HepG2 (cell line): ENCODE data around the gene H2AZ1. TPM values are rescaled to one million over a fixed set of nuclear protein-coding genes. Genes with fewer than 3 reads are reported as not detected.

Experiments used
- DR1 ChIP-seq: sonication (generic); formaldehyde crosslinking; IDR thresholded peaks from 2 replicates; pipeline ENCODE4 v1.8.0; 2021; ENCODE audit warnings: mild to moderate bottlenecking, missing genetic modification reagents, inconsistent platforms
- ELF1 ChIP-seq: sonication (generic); formaldehyde crosslinking; IDR thresholded peaks from 2 replicates; pipeline ENCODE4 v1.4.0; 2020; ENCODE audit warnings: missing genetic modification reagents
- GZF1 ChIP-seq: sonication (generic); formaldehyde crosslinking; IDR thresholded peaks from 2 replicates; pipeline ENCODE4 v1.5.1; 2020; ENCODE audit warnings: mild to moderate bottlenecking, missing genetic modification reagents
- HNF4A ChIP-seq: sonication (generic); formaldehyde crosslinking; IDR thresholded peaks from 2 replicates; pipeline ENCODE4 v1.4.0; 2020; ENCODE audit warnings: missing genetic modification reagents
- KDM6A ChIP-seq: IDR thresholded peaks from 2 replicates; pipeline ENCODE4 v1.6.1; 2016; ENCODE audit warnings: low read depth
- MIER2 ChIP-seq: IDR thresholded peaks from 2 replicates; pipeline ENCODE4 v1.6.1; 2016; ENCODE audit warnings: missing biosample characterization, missing genetic modification reagents
- MTA3 ChIP-seq: sonication (generic); formaldehyde crosslinking; IDR thresholded peaks from 2 replicates; pipeline ENCODE4 v1.4.0; 2020; ENCODE audit warnings: missing genetic modification reagents
- NONO ChIP-seq, 2 experiments: fragments of 450-650 bp in 1 of 2; sonication (generic) in 1 of 2; formaldehyde crosslinking in 1 of 2; IDR thresholded peaks in 1 of 2; conservative IDR thresholded peaks in 1 of 2; 2 replicates each; pipeline versions ENCODE4 v1.6.1 to v1.8.0; 2017 to 2022; ENCODE audit warnings: mild to moderate bottlenecking in 1 of 2, missing genetic modification reagents in 1 of 2, moderate library complexity in 1 of 2
- PRMT3 ChIP-seq: sonication (generic); formaldehyde crosslinking; IDR thresholded peaks from 2 replicates; pipeline ENCODE4 v1.8.1; 2022; ENCODE audit warnings: low read depth, mild to moderate bottlenecking, moderate library complexity, missing genetic modification reagents, borderline replicate concordance
- RFX3 ChIP-seq: IDR thresholded peaks from 2 replicates; pipeline ENCODE4 v1.6.1; 2016; ENCODE audit warnings: missing biosample characterization, missing genetic modification reagents
- SALL2 ChIP-seq: sonication (generic); formaldehyde crosslinking; IDR thresholded peaks from 2 replicates; pipeline ENCODE4 v1.8.1; 2023; ENCODE audit warnings: mild to moderate bottlenecking, missing genetic modification reagents, inconsistent platforms
- SCMH1 ChIP-seq: sonication (generic); formaldehyde crosslinking; IDR thresholded peaks from 2 replicates; pipeline ENCODE4 v1.9.0; 2021; ENCODE audit warnings: missing genetic modification reagents, mild to moderate bottlenecking, borderline replicate concordance
- TOPORS ChIP-seq: sonication (generic); formaldehyde crosslinking; IDR thresholded peaks from 2 replicates; pipeline ENCODE4 v1.8.0; 2023; ENCODE audit warnings: mild to moderate bottlenecking, missing genetic modification reagents
- ZBTB7A ChIP-seq: sonication (generic); formaldehyde crosslinking; IDR thresholded peaks from 2 replicates; pipeline ENCODE4 v1.8.0; 2022; ENCODE audit warnings: mild to moderate bottlenecking, missing genetic modification reagents
- ZFP90 ChIP-seq: sonication (generic); formaldehyde crosslinking; IDR thresholded peaks from 2 replicates; pipeline ENCODE4 v1.8.0; 2022; ENCODE audit warnings: missing genetic modification reagents, mild to moderate bottlenecking, inconsistent platforms, borderline replicate concordance
- ZKSCAN1 ChIP-seq: fragments of 150-350 bp; IDR thresholded peaks from 2 replicates; pipeline ENCODE4 v1.6.1; 2014; ENCODE audit warnings: low read length
- ZNF333 ChIP-seq: sonication (generic); formaldehyde crosslinking; IDR thresholded peaks from 2 replicates; pipeline ENCODE4 v1.4.0; 2020; ENCODE audit warnings: mild to moderate bottlenecking, missing genetic modification reagents, borderline replicate concordance
- ZNF33B ChIP-seq: sonication (generic); formaldehyde crosslinking; IDR thresholded peaks from 2 replicates; pipeline ENCODE4 v1.5.1; 2020; ENCODE audit warnings: mild to moderate bottlenecking, missing genetic modification reagents
- ZNF777 ChIP-seq: sonication (generic); formaldehyde crosslinking; IDR thresholded peaks from 2 replicates; pipeline ENCODE4 v1.4.0; 2020; ENCODE audit warnings: missing genetic modification reagents
- ZNF816 ChIP-seq: sonication (generic); formaldehyde crosslinking; IDR thresholded peaks from 2 replicates; pipeline ENCODE4 v1.8.0; 2022; ENCODE audit warnings: missing genetic modification reagents, mild to moderate bottlenecking, borderline replicate concordance
- ZNF879 ChIP-seq: sonication (generic); formaldehyde crosslinking; IDR thresholded peaks from 2 replicates; pipeline ENCODE4 v1.8.1; 2023; ENCODE audit warnings: missing genetic modification reagents
- polyA plus RNA-seq, 8 experiments: library from polyadenylated mRNA; depleted of rRNA in 3 of 8; stranded (reverse) in 7 of 8; unstranded in 1 of 8; fragments of >200 nt; fragmentation: Illumina TruSeq in 4 of 8; extraction: Trizol in 4 of 8; gene quantifications; 2 replicates each; pipeline versions ENCODE4 v1.2.1 to v1.2.3, GENCODE V29; 2011 to 2016; ENCODE audit warnings: low read depth in 4 of 8, missing spikeins in 1 of 8, mixed read lengths in 1 of 8; ENCODE audit not compliant: insufficient read depth in 1 of 8
- total RNA-seq, 5 experiments: library from RNA; depleted of rRNA; stranded (reverse); fragments of >200 nt; fragmentation: Illumina TruSeq; extraction: Trizol; gene quantifications; 2 replicates each; pipeline ENCODE4 v1.2.3, GENCODE V29; 2016; ENCODE audit warnings: low read depth in 1 of 5
- TF ChIP-seq, protein P1 (sequence below), 2 experiments: fragments of 450-650 bp in 1 of 2; sonication (generic) in 1 of 2; formaldehyde crosslinking; IDR thresholded peaks; 2 replicates each; pipeline versions ENCODE4 v1.5.0 to v1.8.0; 2020 to 2022; ENCODE audit warnings: mild to moderate bottlenecking in 1 of 2, missing genetic modification reagents in 1 of 2
- TF ChIP-seq, protein P2 (sequence below): sonication (generic); formaldehyde crosslinking; IDR thresholded peaks from 2 replicates; pipeline ENCODE4 v1.8.1; 2023; ENCODE audit warnings: mild to moderate bottlenecking, inconsistent platforms, moderate library complexity, missing genetic modification reagents, borderline replicate concordance

Gene H2AZ1
- total and polyA plus RNA-seq, 2 of the 13 experiments (the other 11 are each of a cell fraction or from before 2014, with no cell fraction given): 301 to 574 TPM

DNA sequence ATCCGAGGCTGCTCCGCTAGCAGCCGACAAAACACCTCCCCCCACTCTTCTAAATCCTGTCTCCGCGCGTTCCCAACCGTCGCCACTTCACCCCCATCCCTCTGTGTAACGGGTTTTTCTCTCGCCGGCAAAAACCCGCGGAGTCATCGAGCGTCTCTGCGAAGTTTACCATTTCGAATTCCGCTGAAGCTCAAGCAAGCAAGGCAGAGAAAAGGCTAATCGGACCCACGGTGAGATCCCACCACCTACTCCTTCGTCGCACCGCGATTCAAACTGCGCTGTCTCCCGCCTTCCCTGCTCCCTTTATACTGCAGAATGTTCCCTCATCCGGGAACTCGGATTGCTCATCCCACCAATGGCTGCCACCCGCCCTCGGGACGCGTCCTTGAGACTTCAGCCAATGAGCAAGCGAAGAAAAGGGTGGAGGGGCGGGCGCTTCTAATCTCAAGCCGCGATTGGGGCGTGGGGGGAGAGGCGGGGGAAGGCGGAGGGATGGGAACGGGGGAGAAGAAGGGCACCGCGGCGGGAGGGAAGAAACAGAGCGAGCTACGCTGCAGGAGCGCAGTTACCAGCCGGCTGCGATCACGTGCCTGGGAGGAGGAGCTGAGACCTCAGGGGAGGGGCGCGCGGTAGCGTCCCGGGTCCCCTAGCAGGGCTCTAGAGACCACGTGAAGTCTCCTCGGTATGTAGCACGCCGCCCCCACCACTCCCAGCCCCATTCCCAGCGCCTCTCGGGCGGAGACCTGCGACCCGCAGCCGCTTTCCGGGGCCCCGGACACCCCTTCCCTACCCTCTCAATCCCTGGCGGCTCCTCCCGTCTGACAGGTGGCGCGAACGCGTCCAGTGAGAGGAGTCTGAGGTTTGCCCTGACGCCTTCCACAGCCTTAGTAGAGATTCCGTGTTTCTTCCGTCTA, at the start of gene H2AZ1 (continued):
- TF ChIP-seq, protein P1, sequence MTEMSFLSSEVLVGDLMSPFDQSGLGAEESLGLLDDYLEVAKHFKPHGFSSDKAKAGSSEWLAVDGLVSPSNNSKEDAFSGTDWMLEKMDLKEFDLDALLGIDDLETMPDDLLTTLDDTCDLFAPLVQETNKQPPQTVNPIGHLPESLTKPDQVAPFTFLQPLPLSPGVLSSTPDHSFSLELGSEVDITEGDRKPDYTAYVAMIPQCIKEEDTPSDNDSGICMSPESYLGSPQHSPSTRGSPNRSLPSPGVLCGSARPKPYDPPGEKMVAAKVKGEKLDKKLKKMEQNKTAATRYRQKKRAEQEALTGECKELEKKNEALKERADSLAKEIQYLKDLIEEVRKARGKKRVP (CRISPR knock-in tag; IDR thresholded peaks at IDR 0.05): peak in 1 of 2 experiments; percentile 78; a peak in 2 of 4 replicates
- peak; percentile 66 for TF ChIP-seq SALL2
- no peak for TF ChIP-seq ZKSCAN1
- peak; percentile 78; the same call in 1 of the 2 replicates for TF ChIP-seq PRMT3 (CRISPR knock-in tag)
- no peak for TF ChIP-seq MTA3 (CRISPR knock-in tag)
- TF ChIP-seq ZNF33B: no peak
- TF ChIP-seq MIER2: 0 out of 2 replicates have a peak, but pooled peaks have one; percentile 17
- no peak for TF ChIP-seq RFX3 (CRISPR knock-in tag)
- no peak for TF ChIP-seq NONO (IDR thresholded peaks at IDR 0.05)
- no peak; the same call in 1 of the 2 replicates for TF ChIP-seq NONO (CRISPR knock-in tag; conservative IDR thresholded peaks at IDR 0.05)
- TF ChIP-seq ZNF879 (CRISPR knock-in tag): no peak
- no peak for TF ChIP-seq SCMH1 (CRISPR knock-in tag)
- TF ChIP-seq, protein P2, sequence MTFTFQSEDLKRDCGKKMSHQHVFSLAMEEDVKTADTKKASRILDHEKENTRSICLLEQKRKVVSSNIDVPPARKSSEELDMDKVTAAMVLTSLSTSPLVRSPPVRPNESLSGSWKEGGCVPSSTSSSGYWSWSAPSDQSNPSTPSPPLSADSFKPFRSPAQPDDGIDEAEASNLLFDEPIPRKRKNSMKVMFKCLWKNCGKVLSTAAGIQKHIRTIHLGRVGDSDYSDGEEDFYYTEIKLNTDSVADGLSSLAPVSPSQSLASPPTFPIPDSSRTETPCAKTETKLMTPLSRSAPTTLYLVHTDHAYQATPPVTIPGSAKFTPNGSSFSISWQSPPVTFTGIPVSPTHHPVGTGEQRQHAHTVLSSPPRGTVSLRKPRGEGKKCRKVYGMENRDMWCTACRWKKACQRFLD (CRISPR knock-in tag): no peak
- TF ChIP-seq TOPORS (CRISPR knock-in tag): no peak
- peak; percentile 95 for TF ChIP-seq DR1 (CRISPR knock-in tag)
- peak; percentile 54; the same call in 1 of the 2 replicates for TF ChIP-seq ELF1
- TF ChIP-seq GZF1 (CRISPR knock-in tag): peak; percentile 62; the same call in 1 of the 2 replicates
- TF ChIP-seq ZNF333 (CRISPR knock-in tag): 0 out of 2 replicates have a peak, but pooled peaks have one; percentile 12
- TF ChIP-seq ZNF816: 0 out of 2 replicates have a peak, but pooled peaks have one; percentile 53
- no peak for TF ChIP-seq HNF4A (CRISPR knock-in tag)
- TF ChIP-seq ZNF777 (CRISPR knock-in tag): no peak; the same call in none of the 2 replicates
- 0 out of 2 replicates have a peak, but pooled peaks have one; percentile 56 for TF ChIP-seq ZFP90 (CRISPR knock-in tag)
- no peak for TF ChIP-seq KDM6A
- TF ChIP-seq ZBTB7A (CRISPR knock-in tag): peak; percentile 65; the same call in 1 of the 2 replicates
